Stimulated activated CD4-positive, alpha-beta T cell treated with anti-CD3 and anti-CD28 coated beads, Interleukin-1b, Interleukin-23, amount 100 ng/mL, for 48 hours (primary cell): ENCODE data around the gene EXOC4.

Experiments used
- DNase-seq: peaks from one replicate; pipeline ENCODE4 v3.0.0-alpha.2; 2020

EXOC4 gene

GRCh38 chr7:134016223-134016941, 763.5 kb downstream of the EXOC4 start:
- DNase-seq = no peak

GRCh38 chr7:134016942-134017303, 764.0 kb downstream of the EXOC4 start:
- DNase-seq = no peak

GRCh38 chr7:134018306-134018705, 765.4 kb downstream of the EXOC4 start:
- DNase-seq = no peak

GRCh38 chr7:134019251-134019650, 766.4 kb downstream of the EXOC4 start:
- DNase-seq = no peak

- no peak for DNase-seq
These were observed 769.0 kb downstream of the EXOC4 start for GRCh38 chr7:134021836-134022235.

- no peak for DNase-seq
These were observed 769.5 kb downstream of the EXOC4 start for GRCh38 chr7:134022286-134022911.

GRCh38 chr7:134024739-134025138, 771.9 kb downstream of the EXOC4 start:
- DNase-seq = no peak

GRCh38 chr7:134028853-134029252, 776.0 kb downstream of the EXOC4 start:
- DNase-seq = no peak

GRCh38 chr7:134029743-134030142, 776.9 kb downstream of the EXOC4 start:
- DNase-seq = no peak

- no peak for DNase-seq
These were observed 777.6 kb downstream of the EXOC4 start for GRCh38 chr7:134030460-134030865.

GRCh38 chr7:134031835-134032617, 779.1 kb downstream of the EXOC4 start:
- no peak for DNase-seq

- no peak for DNase-seq
These were observed 781.8 kb downstream of the EXOC4 start for GRCh38 chr7:134034652-134035051.

- no peak for DNase-seq
These were observed 785.1 kb downstream of the EXOC4 start for GRCh38 chr7:134037991-134038390.

- no peak for DNase-seq
These were observed 788.1 kb downstream of the EXOC4 start for GRCh38 chr7:134040988-134041387.

GRCh38 chr7:134041477-134041876, 788.6 kb downstream of the EXOC4 start:
- DNase-seq = no peak

- DNase-seq = no peak
These were observed 789.4 kb downstream of the EXOC4 start for GRCh38 chr7:134042307-134042706.

- DNase-seq = no peak
These were observed 791.8 kb downstream of the EXOC4 start for GRCh38 chr7:134044682-134045081.

GRCh38 chr7:134045716-134046115, 792.8 kb downstream of the EXOC4 start:
- DNase-seq = no peak

GRCh38 chr7:134046594-134047128, 793.8 kb downstream of the EXOC4 start:
- no peak for DNase-seq

GRCh38 chr7:134047675-134048074, 794.8 kb downstream of the EXOC4 start:
- no peak for DNase-seq

GRCh38 chr7:134048166-134048565, 795.3 kb downstream of the EXOC4 start:
- DNase-seq = no peak

- DNase-seq = no peak
These were observed 798.1 kb downstream of the EXOC4 start for GRCh38 chr7:134051020-134051419.

- no peak for DNase-seq
These were observed 803.9 kb downstream of the EXOC4 start for GRCh38 chr7:134056816-134057215.

GRCh38 chr7:134058521-134058920, 805.6 kb downstream of the EXOC4 start:
- DNase-seq = no peak
